Activated CD4-positive, alpha-beta T cell treated with anti-CD3 and anti-CD28 coated beads for 36 hours (primary cell): ENCODE results near the gene ANKRD9. TPM values are rescaled to one million over a fixed set of nuclear protein-coding genes. Genes with fewer than 3 reads are reported as not detected.
"Not testable (repeated sequence)": the region's sequence is repeated elsewhere in the genome, so short reads cannot be mapped to it uniquely, and the experiment has no call there.

Experiments used
- ATAC-seq: fragments of 200-7000 bp; cut with Tn5 transposase; one replicate; pipeline ENCODE4 v1.10.0; 2021; ENCODE audit warnings: mild to moderate bottlenecking, moderate library complexity
- CTCF ChIA-PET: fragments of 350-600 bp; sonication (Branson Sonifier 250); formaldehyde crosslinking; loops from one replicate; lab custom pipeline; 2021; ENCODE audit warnings: antibody characterized with exemption; lab: Charles Lee
- POLR2A ChIA-PET: fragments of 350-600 bp; sonication (Branson Sonifier 250); formaldehyde crosslinking; loops from one replicate; lab custom pipeline; 2021; ENCODE audit warnings: antibody characterized with exemption, inconsistent platforms; lab: Charles Lee
- DNase-seq: peaks from one replicate; pipeline ENCODE4 v3.0.0-alpha.2; 2020
- H3K27ac Mint-ChIP-seq: one replicate; pipeline ENCODE4 v1.8.0; 2021; ENCODE audit warnings: mixed read lengths
- H3K27me3 Mint-ChIP-seq: one replicate; pipeline ENCODE4 v1.8.0; 2021; ENCODE audit warnings: mixed read lengths
- H3K36me3 Mint-ChIP-seq: one replicate; pipeline ENCODE4 v1.8.0; 2021; ENCODE audit warnings: low read depth, mixed read lengths
- H3K4me1 Mint-ChIP-seq: one replicate; pipeline ENCODE4 v1.8.0; 2021; ENCODE audit warnings: mixed read lengths
- H3K4me3 Mint-ChIP-seq: one replicate; pipeline ENCODE4 v1.8.0; 2021; ENCODE audit warnings: mild to moderate bottlenecking, moderate library complexity, mixed read lengths
- H3K9me3 Mint-ChIP-seq: one replicate; pipeline ENCODE4 v1.8.0; 2021; ENCODE audit warnings: low read depth, mixed read lengths
- intact Hi-C, 2 experiments: fragments of 100-400 bp; cut with DNase I in 1 of 2; cut with micrococcal nuclease in 1 of 2; formaldehyde crosslinking; loops; one replicate each; pipeline versions ENCODE4 v1.14.2 to v1.15.1; 2022 to 2024; cut with DNase I, micrococcal nuclease
- total RNA-seq, 2 experiments: library from RNA; stranded (reverse); gene quantifications; one replicate each; pipeline ENCODE4 v1.2.3, GENCODE V29; 2021

Gene ANKRD9
- total RNA-seq, 2 experiments from 2014 or later: 4.8 to 9.3 TPM

DNA sequence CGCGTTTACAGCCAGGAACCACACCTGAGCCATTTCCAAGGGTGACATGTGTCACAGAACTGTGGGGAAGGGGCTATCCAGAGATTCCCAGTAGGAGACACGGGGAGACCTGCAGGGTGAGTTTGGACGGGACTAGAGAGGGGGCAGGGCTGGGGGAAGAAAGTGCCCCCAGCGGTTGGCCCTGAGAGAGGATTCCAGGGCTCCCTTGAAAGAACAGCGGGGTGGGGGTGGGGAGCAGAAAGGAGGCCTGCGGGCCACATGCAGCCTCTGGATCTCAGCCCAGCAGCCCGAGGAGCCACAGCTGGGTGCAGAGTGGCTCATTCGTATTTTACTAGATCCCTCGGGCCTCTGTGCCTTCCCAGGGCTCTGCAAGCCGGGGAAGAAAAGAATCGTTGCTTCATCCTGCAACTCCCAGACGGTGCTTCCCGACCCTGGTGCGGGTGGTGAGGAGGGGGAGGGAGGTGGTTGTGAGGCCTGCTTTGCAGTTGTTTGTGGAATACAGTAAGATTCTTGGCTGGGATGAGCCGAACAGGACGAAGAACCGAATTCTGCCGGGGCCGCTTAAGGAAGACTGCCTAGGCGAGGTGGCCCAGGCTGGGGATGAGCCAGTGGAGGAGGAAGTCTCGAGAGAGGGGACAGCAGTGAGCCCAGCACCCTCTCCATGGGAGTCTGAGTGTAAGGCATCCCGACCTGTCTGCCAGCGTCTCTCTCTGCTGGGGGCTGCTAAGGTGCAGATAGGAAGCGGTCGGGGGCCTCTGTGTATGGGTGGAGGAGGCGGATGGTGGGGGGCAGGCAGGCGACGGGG lies 36.1 kb upstream of the ANKRD9 start:
- no peak for ATAC-seq
- H3K4me1 Mint-ChIP-seq: peaks cover 3% of the 10 kb centered on the region
- H3K9me3 Mint-ChIP-seq: no peaks in the 10 kb centered on the region
- H3K27ac Mint-ChIP-seq: no peak overlapping the region
- POLR2A ChIA-PET: no interaction called here
- DNase-seq: no peak
- H3K4me3 Mint-ChIP-seq: no peak overlapping the region
- H3K36me3 Mint-ChIP-seq: no peaks in the 10 kb centered on the region
- CTCF ChIA-PET: no interaction called here
- intact Hi-C loops: no loop called here
- H3K27me3 Mint-ChIP-seq: peaks cover 29% of the 10 kb centered on the region

DNA sequence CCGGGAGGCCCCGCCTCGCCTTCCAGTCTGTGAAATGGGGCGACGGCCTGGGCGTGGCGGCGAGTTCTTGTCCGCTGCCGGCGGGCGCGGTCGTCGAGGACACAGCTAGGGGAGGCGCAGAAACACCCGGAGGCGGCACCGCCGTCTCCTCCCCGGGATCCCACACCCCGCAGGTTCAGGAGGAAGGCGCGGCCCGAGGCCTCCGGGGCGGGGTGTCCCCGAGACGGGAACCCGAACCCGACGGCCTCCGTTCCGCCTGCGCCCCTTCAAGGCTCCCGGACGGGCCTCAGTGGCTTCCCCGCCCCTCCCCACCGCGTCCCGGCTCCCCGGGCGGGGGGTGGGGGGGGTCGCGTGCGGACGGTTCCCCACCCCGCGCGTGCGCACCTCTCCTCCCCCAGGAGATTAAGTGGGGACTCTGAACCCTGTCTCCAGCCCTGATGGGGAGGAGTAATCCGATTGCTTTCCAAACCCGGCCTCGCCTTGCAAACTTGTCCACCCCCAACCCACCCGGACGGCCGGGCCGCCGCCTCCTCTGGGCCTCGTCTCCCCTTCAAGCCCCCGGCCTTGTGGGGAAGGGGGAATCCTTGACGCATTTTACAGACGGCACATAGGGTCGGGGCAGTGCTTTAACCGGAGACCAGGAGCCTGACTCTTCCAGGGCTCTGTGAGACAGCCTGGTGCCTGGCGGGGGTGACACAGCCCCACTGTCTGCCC lies 35.3 kb upstream of the ANKRD9 start:
- ChIA-PET POLR2A (no interaction called here), CTCF (no interaction called here)
- H3K4me1 Mint-ChIP-seq: peaks cover 3% of the 10 kb centered on the region
- DNase-seq (peak; percentile 51), ATAC-seq (peak; percentile 70)
- H3K4me3 Mint-ChIP-seq: no peak overlapping the region
- intact Hi-C loops: no loop called here
- peaks cover 27% of the 10 kb centered on the region for H3K27me3 Mint-ChIP-seq
- H3K9me3 Mint-ChIP-seq: no peaks in the 10 kb centered on the region
- no peaks in the 10 kb centered on the region for H3K36me3 Mint-ChIP-seq
- H3K27ac Mint-ChIP-seq: no peak overlapping the region

DNA sequence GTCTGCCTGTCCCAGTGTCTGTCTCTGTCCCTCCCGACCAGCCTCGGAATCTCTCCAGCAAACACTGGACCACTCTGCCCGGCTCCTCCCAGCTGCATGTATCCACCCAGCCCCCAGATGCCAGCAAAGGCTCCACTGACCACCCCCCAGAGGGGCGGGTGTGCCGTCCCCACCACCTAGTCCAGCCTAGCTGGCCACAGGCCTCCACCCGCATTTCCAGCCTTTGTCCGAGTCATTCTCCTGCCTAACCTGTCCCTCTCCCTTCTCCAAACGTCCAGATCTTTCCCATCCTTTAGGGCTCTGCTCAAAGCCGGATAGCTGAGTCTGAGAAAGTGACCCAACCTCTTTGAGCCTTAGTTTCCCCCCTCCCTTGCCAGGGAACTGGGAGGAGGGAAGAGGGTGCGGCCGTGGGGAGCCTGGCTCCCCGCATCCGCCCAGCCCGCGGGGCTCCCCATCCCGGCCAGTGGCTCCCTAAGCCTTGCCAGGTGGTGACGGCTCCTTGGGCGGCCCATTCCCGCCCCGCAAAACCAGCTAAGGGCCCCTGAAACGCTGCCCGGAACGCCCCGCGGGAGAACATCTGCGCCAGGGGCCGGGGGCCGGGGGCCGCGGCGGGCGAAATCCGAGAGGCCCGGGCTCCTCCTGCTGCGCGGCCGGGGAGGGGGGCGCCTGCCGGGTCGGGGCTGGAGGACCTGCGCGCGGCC lies 34.6 kb upstream of the ANKRD9 start:
- ATAC-seq (no peak), DNase-seq (no peak)
- POLR2A ChIA-PET: no interaction called here
- Mint-ChIP-seq H3K4me3 (peak overlapping the region; percentile 17), H3K36me3 (no peaks in the 10 kb centered on the region), H3K4me1 (peaks cover 3% of the 10 kb centered on the region), H3K9me3 (no peaks in the 10 kb centered on the region), H3K27ac (no peak overlapping the region), H3K27me3 (peaks cover 27% of the 10 kb centered on the region)
- CTCF ChIA-PET: no interaction called here
- intact Hi-C loops: no loop called here

DNA sequence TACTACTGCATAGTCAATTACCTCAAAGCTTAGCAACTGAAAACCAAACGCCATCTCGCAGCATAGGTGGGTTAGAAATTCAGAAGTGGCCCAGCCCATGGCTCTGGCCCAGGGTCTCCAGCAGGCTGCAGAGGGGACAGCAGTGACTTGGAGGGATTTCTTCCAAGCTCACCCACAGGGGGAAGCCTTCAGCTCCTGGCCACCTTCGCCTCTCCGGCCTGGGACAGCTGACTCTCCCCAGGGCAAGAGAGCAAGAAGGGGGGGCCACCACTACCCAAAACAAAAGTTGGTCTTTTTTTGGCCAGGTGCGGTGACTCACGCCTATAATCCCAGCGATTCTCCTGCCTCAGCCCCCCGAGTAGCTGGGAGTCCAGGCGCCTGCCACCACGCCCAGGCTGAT lies 32.2 kb upstream of the ANKRD9 start:
- Mint-ChIP-seq H3K27ac (no peak overlapping the region), H3K9me3 (no peaks in the 10 kb centered on the region), H3K36me3 (no peaks in the 10 kb centered on the region), H3K4me1 (peaks cover 3% of the 10 kb centered on the region), H3K4me3 (no peak overlapping the region), H3K27me3 (peaks cover 16% of the 10 kb centered on the region)
- DNase-seq (no peak), ATAC-seq (no peak)
- intact Hi-C loops: no loop called here
- ChIA-PET POLR2A (no interaction called here), CTCF (interaction anchor here (0.6 to 0.7 kb wide), 2 partner anchors 18 to 182 kb away, joined by 3 to 6 read pairs; no protein-coding TSS in a partner anchor)

DNA sequence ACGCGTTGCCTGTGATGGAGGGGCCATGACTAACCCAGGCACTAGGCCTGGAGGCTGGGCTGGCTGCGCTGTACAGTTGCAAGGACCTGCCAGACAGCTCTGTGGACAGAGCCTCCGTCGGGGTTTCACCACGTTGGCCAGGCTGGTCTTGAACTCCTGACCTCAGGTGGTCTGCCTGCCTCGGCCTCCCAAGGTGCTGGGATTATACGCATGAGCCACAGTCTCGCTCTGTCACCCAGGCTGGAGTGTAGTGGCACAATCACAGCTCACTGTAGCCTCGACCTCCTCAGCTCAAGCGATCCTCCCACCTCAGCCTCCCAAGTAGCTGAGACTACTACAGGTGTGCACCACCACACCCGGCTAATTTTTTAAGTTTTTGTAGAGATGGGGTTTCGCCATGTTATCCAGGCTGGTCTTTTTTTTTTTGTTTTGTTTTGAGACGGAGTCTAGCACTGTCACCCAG lies 31.5 kb upstream of the ANKRD9 start:
- H3K27me3 Mint-ChIP-seq: peaks cover 15% of the 10 kb centered on the region
- H3K36me3 Mint-ChIP-seq, H3K4me3 Mint-ChIP-seq, H3K27ac Mint-ChIP-seq, POLR2A ChIA-PET, ATAC-seq, H3K4me1 Mint-ChIP-seq, H3K9me3 Mint-ChIP-seq, intact Hi-C loops, DNase-seq: not testable (repeated sequence)
- CTCF ChIA-PET: interaction anchor here (0.6 kb wide), 1 partner anchor 183 kb away, joined by 3 read pairs; no protein-coding TSS in a partner anchor

DNA sequence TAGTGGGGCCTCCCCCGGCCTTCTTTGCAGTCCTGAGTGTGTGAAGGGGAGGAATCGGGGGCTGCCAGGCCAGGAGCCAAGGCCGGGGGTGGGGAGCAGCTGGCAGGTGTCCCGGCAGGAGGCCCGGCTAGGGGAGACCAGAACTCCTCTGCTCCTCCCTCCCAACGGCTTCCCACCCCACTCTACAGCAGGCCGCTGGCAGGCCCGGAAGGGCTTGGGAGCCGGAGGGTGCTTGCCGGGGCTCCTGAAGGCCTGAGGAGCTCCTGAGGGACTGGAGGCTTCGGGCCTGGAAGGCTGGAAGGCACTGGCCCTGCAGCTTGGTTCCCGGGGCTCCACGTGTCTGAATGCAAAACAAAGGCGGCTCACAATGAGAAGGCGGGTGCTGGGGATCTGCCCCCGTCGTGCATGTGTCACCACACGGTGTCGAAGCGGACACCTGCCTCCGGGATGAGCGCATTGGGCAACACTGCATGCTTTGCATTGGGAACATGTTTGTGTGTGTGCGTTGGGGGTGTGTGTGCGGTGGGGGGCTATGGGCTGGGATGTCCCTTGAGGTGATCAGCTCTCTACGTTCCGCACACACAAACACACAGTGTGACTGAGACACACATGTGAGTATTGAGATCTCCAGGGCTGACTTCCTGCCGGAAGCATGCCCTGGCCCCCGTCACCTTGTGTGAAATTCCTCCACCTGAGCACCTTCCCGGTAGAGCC lies 30.9 kb upstream of the ANKRD9 start:
- Mint-ChIP-seq H3K4me3 (no peak overlapping the region), H3K27ac (no peak overlapping the region), H3K27me3 (peaks cover 9% of the 10 kb centered on the region), H3K36me3 (no peaks in the 10 kb centered on the region), H3K4me1 (peaks cover 3% of the 10 kb centered on the region), H3K9me3 (no peaks in the 10 kb centered on the region)
- ChIA-PET CTCF (no interaction called here), POLR2A (no interaction called here)
- DNase-seq (no peak), ATAC-seq (no peak)
- intact Hi-C loops: no loop called here

DNA sequence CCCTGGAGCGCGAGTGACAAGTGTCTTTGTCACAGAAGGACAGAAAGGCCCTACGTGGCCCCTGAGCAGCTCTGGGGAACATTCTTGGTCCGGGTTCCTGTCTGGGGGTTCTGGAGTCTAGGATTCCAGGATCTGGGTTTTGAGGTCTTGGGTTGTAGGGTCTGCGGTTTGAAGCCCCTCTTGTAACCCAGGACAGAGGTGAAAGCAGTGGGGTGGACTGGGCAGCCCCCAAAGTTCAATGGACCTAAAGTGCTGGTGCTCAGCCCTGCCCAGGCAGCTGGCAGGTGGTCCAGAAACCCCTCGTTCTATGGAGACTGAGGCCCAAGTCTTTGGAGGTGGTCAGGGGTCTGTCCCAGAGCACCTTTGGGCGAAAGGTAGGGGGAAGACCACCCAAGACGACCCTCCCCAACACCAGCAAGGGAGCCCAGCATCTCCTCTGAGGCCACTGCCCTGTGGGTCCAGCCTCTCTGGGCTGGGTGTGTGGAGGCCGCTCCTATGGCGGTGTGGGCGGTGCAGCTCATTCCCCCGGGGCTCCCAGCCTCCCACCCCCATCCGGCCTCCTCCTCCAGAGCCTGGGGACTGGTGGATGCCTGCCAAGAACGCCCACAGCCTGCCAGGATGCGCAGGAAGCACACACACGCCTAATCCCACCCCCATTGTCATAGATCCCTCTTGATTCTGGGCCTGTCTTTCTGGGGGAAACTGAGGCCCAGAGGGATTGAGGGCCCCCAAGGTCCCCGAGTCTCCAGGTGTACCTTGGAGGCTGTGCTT lies 30.2 kb upstream of the ANKRD9 start:
- Mint-ChIP-seq H3K4me1 (no peaks in the 10 kb centered on the region), H3K9me3 (no peaks in the 10 kb centered on the region), H3K4me3 (no peak overlapping the region), H3K27ac (no peak overlapping the region), H3K27me3 (peaks cover 4% of the 10 kb centered on the region), H3K36me3 (no peaks in the 10 kb centered on the region)
- ChIA-PET CTCF (no interaction called here), POLR2A (no interaction called here)
- intact Hi-C loops: no loop called here
- DNase-seq: no peak
- no peak for ATAC-seq

DNA sequence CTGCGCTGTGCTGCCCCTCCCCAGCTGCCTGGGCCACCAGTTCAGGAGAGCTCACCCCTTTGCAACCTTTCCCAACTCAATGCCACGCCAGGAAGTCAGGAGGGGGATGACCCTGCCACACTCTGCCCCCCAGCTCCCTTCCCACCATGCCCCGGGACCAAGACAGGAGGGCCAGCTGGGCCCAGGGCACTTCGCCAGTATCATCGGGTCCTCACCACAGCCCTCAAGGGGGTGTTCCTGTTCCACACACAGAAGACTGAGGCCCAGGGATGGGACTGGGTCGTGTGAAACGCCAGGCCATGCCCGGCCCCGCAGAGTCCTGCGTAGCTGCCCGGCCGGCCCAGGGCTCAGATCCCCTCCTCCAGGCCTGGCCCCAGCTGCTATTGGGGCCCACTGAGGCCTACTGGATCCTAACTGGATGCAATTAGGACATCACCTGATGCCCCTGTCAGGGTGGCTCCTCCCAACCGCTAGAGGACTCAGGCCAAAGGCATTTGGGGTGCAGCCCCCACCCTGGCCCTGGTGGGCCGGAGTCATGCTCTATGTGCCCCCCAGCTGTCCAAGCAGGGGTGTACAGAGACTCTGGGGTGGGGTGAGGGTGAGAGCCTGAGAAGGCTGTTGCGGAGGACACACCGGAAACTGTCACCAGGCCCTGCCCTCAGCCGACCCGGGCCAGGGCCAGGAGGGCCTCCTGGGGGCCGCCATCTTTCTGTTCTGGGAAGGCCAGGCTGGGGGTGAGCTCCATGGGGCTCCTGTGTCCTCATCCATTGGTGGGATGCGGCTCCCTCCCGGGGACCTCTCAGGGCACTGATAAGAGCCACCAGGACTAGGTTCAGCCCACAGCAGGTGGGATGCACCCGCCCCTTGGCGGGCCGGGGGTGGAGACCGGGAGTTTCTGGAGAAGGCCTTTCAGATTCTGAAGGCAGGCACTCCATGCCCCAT lies 29.3 kb upstream of the ANKRD9 start:
- H3K4me3 Mint-ChIP-seq: no peak overlapping the region

DNA sequence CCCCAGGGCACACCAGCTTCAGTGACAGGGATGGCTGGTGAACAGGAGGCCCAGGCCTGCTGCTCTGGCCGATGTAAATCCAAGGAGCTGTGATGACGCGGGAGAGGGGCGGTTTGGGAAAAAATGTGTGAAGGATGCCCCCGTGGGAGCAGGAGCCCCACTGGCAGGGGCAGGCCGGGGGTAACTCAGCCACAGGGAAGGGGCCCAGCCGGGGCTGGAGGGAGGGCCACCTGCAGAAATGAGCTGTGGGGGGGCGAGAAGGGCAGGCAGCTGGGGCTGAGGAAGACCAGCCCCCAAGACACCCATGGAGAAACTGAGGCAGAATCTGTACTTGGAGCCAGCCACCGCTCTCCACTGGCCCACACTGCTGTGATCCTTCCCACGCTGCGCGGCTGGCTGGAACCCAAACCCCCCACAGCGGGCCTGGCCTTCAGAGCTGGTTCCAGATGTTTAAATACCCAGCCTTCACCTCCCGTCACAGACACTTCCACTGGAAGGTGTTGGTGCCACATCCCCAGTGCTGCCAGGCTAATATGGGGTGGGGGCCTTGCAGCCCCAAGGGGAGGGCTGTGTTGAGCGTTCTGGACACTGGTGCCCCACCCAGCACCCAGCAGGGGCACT lies 28.5 kb upstream of the ANKRD9 start:
- H3K27ac Mint-ChIP-seq: no peak overlapping the region
- CTCF ChIA-PET: interaction anchor here (0.6 to 1.4 kb wide), 5 partner anchors 13 to 1101 kb away, joined by 3 to 5 read pairs (median 3); no protein-coding TSS in a partner anchor
- DNase-seq (no peak), ATAC-seq (no peak)
- H3K4me3 Mint-ChIP-seq: no peak overlapping the region
- H3K4me1 Mint-ChIP-seq: no peaks in the 10 kb centered on the region
- intact Hi-C loops: no loop called here
- H3K36me3 Mint-ChIP-seq: no peaks in the 10 kb centered on the region
- POLR2A ChIA-PET: no interaction called here
- no peaks in the 10 kb centered on the region for H3K9me3 Mint-ChIP-seq
- no peaks in the 10 kb centered on the region for H3K27me3 Mint-ChIP-seq

More for the DNA sequence above, 29.3 kb upstream of the ANKRD9 start:
- CTCF ChIA-PET: interaction anchor here (0.6 to 1.4 kb wide), 3 partner anchors 14 to 133 kb away, joined by 3 to 5 read pairs (median 4); no protein-coding TSS in a partner anchor
- no peak for ATAC-seq
- Mint-ChIP-seq H3K27me3 (peaks cover under 1% of the 10 kb centered on the region), H3K4me1 (no peaks in the 10 kb centered on the region), H3K9me3 (no peaks in the 10 kb centered on the region), H3K36me3 (no peaks in the 10 kb centered on the region), H3K27ac (no peak overlapping the region)
- no peak for DNase-seq
- intact Hi-C loops: no loop called here
- POLR2A ChIA-PET: no interaction called here
